ENCODE measurements around the gene FOLR2.
"Not testable (repeated sequence)": the region's sequence is repeated elsewhere in the genome, so short reads cannot be mapped to it uniquely, and the experiment has no call there.

Gene FOLR2

GRCh38 chr11:72240461-72241290 lies 24.1 kb downstream of the FOLR2 start:
- DNase-seq (ENCODE audit: low read depth in 2 of 2) = no peak

GRCh38 chr11:72241291-72241781 lies 24.7 kb downstream of the FOLR2 start:
- no peak for DNase-seq (ENCODE audit: low read depth in 2 of 2)

- DNase-seq (ENCODE audit: low read depth in 2 of 2) = no peak
Measured at GRCh38 chr11:72242141-72242540, 25.5 kb downstream of the FOLR2 start.

GRCh38 chr11:72243173-72244059 lies 26.8 kb downstream of the FOLR2 start:
- no peak for DNase-seq (ENCODE audit: low read depth in 2 of 2)

GRCh38 chr11:72244060-72244360 lies 27.4 kb downstream of the FOLR2 start, which contains the start of gene PHOX2A:
Gene PHOX2A, minus strand, starts transcription at chr11:72244176. Its CDS starts 172 bp downstream, at chr11:72244004.
- no peak for DNase-seq (ENCODE audit: low read depth in 2 of 2)

GRCh38 chr11:72244361-72245262 lies 28.0 kb downstream of the FOLR2 start:
- DNase-seq (ENCODE audit: low read depth in 2 of 2) = no peak

GRCh38 chr11:72245263-72245816 lies 28.7 kb downstream of the FOLR2 start:
- no peak for DNase-seq (ENCODE audit: low read depth in 2 of 2)

- DNase-seq (ENCODE audit: low read depth in 2 of 2) = no peak
Measured at GRCh38 chr11:72247584-72247983, 31.0 kb downstream of the FOLR2 start.

- DNase-seq (ENCODE audit: low read depth in 2 of 2) = no peak
Measured at GRCh38 chr11:72249961-72250360, 33.4 kb downstream of the FOLR2 start.

- DNase-seq (ENCODE audit: low read depth in 2 of 2) = no peak
Measured at GRCh38 chr11:72250661-72251464, 34.3 kb downstream of the FOLR2 start.

- no peak for DNase-seq (ENCODE audit: low read depth in 2 of 2)
Measured at GRCh38 chr11:72251614-72252013, 35.0 kb downstream of the FOLR2 start.

GRCh38 chr11:72253392-72253791 lies 36.8 kb downstream of the FOLR2 start:
- no peak for DNase-seq (ENCODE audit: low read depth in 2 of 2)

GRCh38 chr11:72254299-72254993 lies 37.9 kb downstream of the FOLR2 start:
- no peak for DNase-seq (ENCODE audit: low read depth in 2 of 2)

- no peak for DNase-seq (ENCODE audit: low read depth in 2 of 2)
Measured at GRCh38 chr11:72257570-72257969, 41.0 kb downstream of the FOLR2 start.

GRCh38 chr11:72259490-72259889 lies 42.9 kb downstream of the FOLR2 start:
- no peak for DNase-seq (ENCODE audit: low read depth in 2 of 2)

GRCh38 chr11:72260574-72260973 lies 44.0 kb downstream of the FOLR2 start:
- no peak for DNase-seq (ENCODE audit: low read depth in 2 of 2)

- no peak for DNase-seq (ENCODE audit: low read depth in 2 of 2)
Measured at GRCh38 chr11:72263361-72263760, 46.8 kb downstream of the FOLR2 start.

GRCh38 chr11:72265951-72266350 lies 49.4 kb downstream of the FOLR2 start:
- DNase-seq (ENCODE audit: low read depth in 2 of 2) = no peak

- DNase-seq (ENCODE audit: low read depth in 2 of 2) = not testable (repeated sequence)
Measured at GRCh38 chr11:72266960-72267359, 50.4 kb downstream of the FOLR2 start.

Measured in stimulated activated CD4-positive, alpha-beta T cell treated with anti-CD3 and anti-CD28 coated beads, Interleukin-12 subunit alpha, Interleukin-12 subunit beta, amount 100 ng/mL, for 24 hours (primary cell).